ENCODE data around the gene KRT71.
"Not testable (repeated sequence)": the region's sequence is repeated elsewhere in the genome, so short reads cannot be mapped to it uniquely, and the experiment has no call there.

The KRT71 gene

GRCh38 chr12:52552681-52553195, at the start of gene KRT71:
Gene KRT71 (minus strand): TSS chr12:52553145. CDS start chr12:52553077, 68 bp downstream.
- DNase-seq (ENCODE audit: low read depth in 2 of 2): no peak

- no peak for DNase-seq (ENCODE audit: low read depth in 2 of 2)
These were observed 49.6 kb upstream of the KRT71 start for GRCh38 chr12:52602552-52602951.

GRCh38 chr12:52601671-52602070, 48.7 kb upstream of the KRT71 start:
- DNase-seq (ENCODE audit: low read depth in 2 of 2): no peak

GRCh38 chr12:52600941-52601481, 48.1 kb upstream of the KRT71 start, which contains the start of gene KRT72:
Gene KRT72 (minus strand): TSS chr12:52601463. CDS start chr12:52601452, 11 bp downstream.
- DNase-seq (ENCODE audit: low read depth in 2 of 2): no peak

- no peak for DNase-seq (ENCODE audit: low read depth in 2 of 2)
These were observed 47.5 kb upstream of the KRT71 start for GRCh38 chr12:52600475-52600874.

GRCh38 chr12:52600071-52600470, 47.1 kb upstream of the KRT71 start:
- no peak for DNase-seq (ENCODE audit: low read depth in 2 of 2)

GRCh38 chr12:52598966-52599365, 46.0 kb upstream of the KRT71 start:
- DNase-seq (ENCODE audit: low read depth in 2 of 2): no peak

- not testable (repeated sequence) for DNase-seq (ENCODE audit: low read depth in 2 of 2)
These were observed 41.3 kb upstream of the KRT71 start for GRCh38 chr12:52594237-52594636.

GRCh38 chr12:52591521-52591920, 38.6 kb upstream of the KRT71 start:
- DNase-seq (ENCODE audit: low read depth in 2 of 2): no peak

GRCh38 chr12:52590021-52590420, 37.1 kb upstream of the KRT71 start:
- DNase-seq (ENCODE audit: low read depth in 2 of 2): no peak

GRCh38 chr12:52587563-52587962, 34.6 kb upstream of the KRT71 start:
- DNase-seq (ENCODE audit: low read depth in 2 of 2): no peak

GRCh38 chr12:52585946-52586345, 33.0 kb upstream of the KRT71 start:
- no peak for DNase-seq (ENCODE audit: low read depth in 2 of 2)

- DNase-seq (ENCODE audit: low read depth in 2 of 2): no peak
These were observed 32.1 kb upstream of the KRT71 start for GRCh38 chr12:52585066-52585465.

GRCh38 chr12:52584156-52584682, 31.3 kb upstream of the KRT71 start:
- no peak for DNase-seq (ENCODE audit: low read depth in 2 of 2)

GRCh38 chr12:52582971-52583456, 30.1 kb upstream of the KRT71 start:
- peak in 1 of 2 donors; percentile 25 for DNase-seq (ENCODE audit: low read depth in 2 of 2)

GRCh38 chr12:52582486-52582885, 29.5 kb upstream of the KRT71 start:
- DNase-seq (ENCODE audit: low read depth in 2 of 2): no peak

- no peak for DNase-seq (ENCODE audit: low read depth in 2 of 2)
These were observed 28.5 kb upstream of the KRT71 start for GRCh38 chr12:52581481-52581880.

GRCh38 chr12:52581066-52581465, 28.1 kb upstream of the KRT71 start:
- no peak for DNase-seq (ENCODE audit: low read depth in 2 of 2)

- no peak for DNase-seq (ENCODE audit: low read depth in 2 of 2)
These were observed 27.6 kb upstream of the KRT71 start for GRCh38 chr12:52580496-52580895.

- no peak for DNase-seq (ENCODE audit: low read depth in 2 of 2)
These were observed 26.8 kb upstream of the KRT71 start for GRCh38 chr12:52579468-52580465.

- no peak for DNase-seq (ENCODE audit: low read depth in 2 of 2)
These were observed 25.5 kb upstream of the KRT71 start for GRCh38 chr12:52578469-52578868.

- DNase-seq (ENCODE audit: low read depth in 2 of 2): no peak
These were observed 24.4 kb upstream of the KRT71 start for GRCh38 chr12:52577316-52577715.

Measured in stimulated activated CD8-positive, alpha-beta memory T cell treated with anti-CD3 and anti-CD28 coated beads, Interleukin-15, amount 100 ng/mL, for 48 hours (primary cell).